Activated T-helper 1 cell treated with Interleukin-2 at 50 U/mL for 16 hours (primary cell): ENCODE data around the gene DERL3.

Source experiments
- DNase-seq: peaks from one replicate; pipeline ENCODE4 v3.0.0-alpha.2; 2020; ENCODE audit warnings: low read depth

Gene DERL3

GRCh38 chr22:23801886-23802377 lies 36.9 kb downstream of the DERL3 start:
- DNase-seq = no peak

- no peak for DNase-seq
Observed at GRCh38 chr22:23801238-23801821, 37.5 kb downstream of the DERL3 start.

GRCh38 chr22:23800297-23801237 lies 38.2 kb downstream of the DERL3 start:
- no peak for DNase-seq

- no peak for DNase-seq
Observed at GRCh38 chr22:23796461-23796860, 42.3 kb downstream of the DERL3 start.

- no peak for DNase-seq
Observed at GRCh38 chr22:23793326-23793725, 45.5 kb downstream of the DERL3 start.

- DNase-seq = no peak
Observed at GRCh38 chr22:23791738-23792645, 46.8 kb downstream of the DERL3 start.

- no peak for DNase-seq
Observed at GRCh38 chr22:23790819-23791737, 47.7 kb downstream of the DERL3 start.

GRCh38 chr22:23789638-23790037 lies 49.2 kb downstream of the DERL3 start:
- DNase-seq = no peak

GRCh38 chr22:23789121-23789520 lies 49.7 kb downstream of the DERL3 start:
- DNase-seq = no peak

- DNase-seq = no peak
Observed at GRCh38 chr22:23787910-23788309, 50.9 kb downstream of the DERL3 start.

- no peak for DNase-seq
Observed at GRCh38 chr22:23787600-23787896, 51.3 kb downstream of the DERL3 start.

GRCh38 chr22:23786752-23787599 lies 51.8 kb downstream of the DERL3 start, which contains the start of gene SMARCB1:
SMARCB1 (plus strand) TSS chr22:23786966; CDS start chr22:23787170, 204 bp downstream.
- DNase-seq = peak; percentile 81

- no peak for DNase-seq
Observed at GRCh38 chr22:23786261-23786710, 52.5 kb downstream of the DERL3 start.
